Globus pallidus (tissue), 1 donor: ENCODE data around the gene TLR10.

Experiments used
- DNase-seq: peaks from one replicate; pipeline ENCODE4 v3.0.0-alpha.2; 2015; ENCODE audit warnings: low spot score

The TLR10 gene

GRCh38 chr4:38728631-38729141 lies 54.1 kb downstream of the TLR10 start:
- DNase-seq, result no peak

- DNase-seq, result no peak
Observed at GRCh38 chr4:38724475-38724808, 58.3 kb downstream of the TLR10 start.

GRCh38 chr4:38723726-38724474 lies 58.9 kb downstream of the TLR10 start:
- DNase-seq, result no peak

- no peak for DNase-seq
Observed at GRCh38 chr4:38723114-38723513, 59.7 kb downstream of the TLR10 start.
